K562 (cell line): ENCODE measurements around the gene DAP. TPM values are rescaled to one million over a fixed set of nuclear protein-coding genes. Genes with fewer than 3 reads are reported as not detected.

Experiments
- ADNP ChIP-seq: fragments of 200-800 bp; sonication (Bioruptor generic); IDR thresholded peaks from 2 replicates; pipeline ENCODE4 v1.6.1; 2016; ENCODE audit warnings: missing genetic modification characterization, missing compliant biosample characterization
- CHCHD3 ChIP-seq: fragments of 250-450 bp; sonication (Bioruptor Pico); IDR thresholded peaks from 2 replicates; pipeline ENCODE4 v2.1.2; 2022; ENCODE audit warnings: mild to moderate bottlenecking
- ETV6 ChIP-seq, 3 experiments: fragments of 150-350 bp in 1 of 3; sonication (generic) in 1 of 3; formaldehyde crosslinking in 1 of 3; IDR thresholded peaks; 2 replicates each; pipeline versions ENCODE4 v1.6.1 to v1.8.0; 2014 to 2022; ENCODE audit warnings: borderline replicate concordance in 2 of 3, low read depth in 2 of 3, antibody characterized with exemption in 1 of 3, low read length in 1 of 3, mild to moderate bottlenecking in 1 of 3, missing genetic modification reagents in 1 of 3
- SRSF3 ChIP-seq: fragments of 200-400 bp; formaldehyde crosslinking; IDR thresholded peaks from 2 replicates; pipeline ENCODE4 v1.6.1; 2016; ENCODE audit warnings: mild to moderate bottlenecking, low read length, moderate library complexity; ENCODE audit not compliant: insufficient read depth
- UBTF ChIP-seq, 2 experiments: IDR thresholded peaks; 2 replicates each; pipeline ENCODE4 v1.6.1; 2012; ENCODE audit warnings: improper control_type of control experiment in 2 of 2, low read depth in 2 of 2, low read length in 2 of 2, borderline replicate concordance in 1 of 2
- ZNF134 ChIP-seq: fragments of 250-450 bp; sonication (Bioruptor Pico); conservative IDR thresholded peaks from 2 replicates; pipeline ENCODE4 v1.4.0; 2020
- polyA plus RNA-seq, 8 experiments: library from polyadenylated mRNA; depleted of rRNA in 4 of 8; stranded (reverse) in 5 of 8; unstranded in 3 of 8; fragments of >200 nt; fragmentation: Nextera tagmentation in 2 of 8; fragmentation: Illumina TruSeq in 1 of 8; extraction: Ambion mirVana in 2 of 8; extraction: Trizol in 1 of 8; gene quantifications; 2 replicates each; pipeline versions ENCODE4 v1.2.1 to v1.2.3, GENCODE V29; 2011 to 2014; ENCODE audit warnings: inconsistent platforms in 1 of 8, missing spikeins in 1 of 8
- total RNA-seq, 7 experiments: library from RNA; depleted of rRNA in 6 of 7; stranded (reverse); fragments of >200 nt in 6 of 7; fragmentation: Illumina TruSeq in 2 of 7; extraction: Trizol in 2 of 7; gene quantifications; 2 replicates each; pipeline versions ENCODE4 v1.2.1 to v1.2.3, GENCODE V29; 2011 to 2021; ENCODE audit warnings: low replicate concordance in 1 of 7
- TF ChIP-seq, protein P1 (sequence below), 2 experiments: IDR thresholded peaks; 2 replicates each; pipeline ENCODE4 v1.6.1; 2011; ENCODE audit warnings: borderline replicate concordance in 1 of 2, control low read depth in 1 of 2, low read depth in 1 of 2, low read length in 1 of 2, mild to moderate bottlenecking in 1 of 2, mixed read lengths in 1 of 2, moderate library complexity in 1 of 2; ENCODE audit not compliant: insufficient read depth in 1 of 2, insufficient read length in 1 of 2, poor library complexity in 1 of 2, severe bottlenecking in 1 of 2; ENCODE audit errors: extremely low read depth in 1 of 2

DAP gene
- total and polyA plus RNA-seq, 9 of the 15 experiments (the other 6 are each of a cell fraction or from before 2014, with no cell fraction given) = 14.1 to 151 (median 34.5) TPM

GRCh38 chr5:10753178-10753577 lies 7.9 kb downstream of the DAP start (continued):
- TF ChIP-seq UBTF (IDR thresholded peaks at IDR 0.05; ENCODE audit: borderline replicate concordance in 1 of 2, low read depth in 2 of 2, low read length in 2 of 2) = no peak
- no peak for TF ChIP-seq CHCHD3 (CRISPR knock-in tag)
- TF ChIP-seq ZNF134 (CRISPR knock-in tag) = no peak
- TF ChIP-seq, protein P1, sequence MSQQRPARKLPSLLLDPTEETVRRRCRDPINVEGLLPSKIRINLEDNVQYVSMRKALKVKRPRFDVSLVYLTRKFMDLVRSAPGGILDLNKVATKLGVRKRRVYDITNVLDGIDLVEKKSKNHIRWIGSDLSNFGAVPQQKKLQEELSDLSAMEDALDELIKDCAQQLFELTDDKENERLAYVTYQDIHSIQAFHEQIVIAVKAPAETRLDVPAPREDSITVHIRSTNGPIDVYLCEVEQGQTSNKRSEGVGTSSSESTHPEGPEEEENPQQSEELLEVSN (IDR thresholded peaks at IDR 0.05; ENCODE audit: borderline replicate concordance in 1 of 2, extremely low read depth in 1 of 2, insufficient read depth in 1 of 2, insufficient read length in 1 of 2, low read depth in 1 of 2, low read length in 1 of 2, poor library complexity in 1 of 2, severe bottlenecking in 1 of 2) = no peak
- no peak for TF ChIP-seq SRSF3
- TF ChIP-seq ETV6 (IDR thresholded peaks at IDR 0.05; ENCODE audit: borderline replicate concordance in 1 of 2, low read depth in 2 of 2, low read length in 1 of 2) = no peak
- TF ChIP-seq ETV6 (CRISPR knock-in tag; IDR thresholded peaks at IDR 0.05; ENCODE audit: borderline replicate concordance) = no peak
- no peak for TF ChIP-seq ADNP (tag)
